IMR-90 (cell line): ENCODE measurements around the gene TEPSIN. TPM values are rescaled to one million over a fixed set of nuclear protein-coding genes. Genes with fewer than 3 reads are reported as not detected.

Source experiments
- ATAC-seq: fragments of 200-7000 bp; cut with Tn5 transposase; 2 replicates; pipeline ENCODE4 v1.9.1; 2020; ENCODE audit warnings: low read depth, mild to moderate bottlenecking, moderate library complexity
- BruUV-seq: library from RNA; stranded (reverse); fragments of 400-500 nt; replicated peaks from 2 replicates; lab custom pipeline; 2021; lab: Mats Ljungman, UMichigan
- CTCF ChIA-PET: fragments of 300-600 bp; formaldehyde crosslinking; extraction: SDS; loops from one replicate; lab custom pipeline; 2021; ENCODE audit warnings: antibody characterized with exemption; lab: Yijun Ruan, JAX
- POLR2A ChIA-PET: fragments of 300-600 bp; sonication (Branson Sonifier 250); formaldehyde crosslinking; loops from one replicate; lab custom pipeline; 2022; ENCODE audit warnings: antibody characterized with exemption; ENCODE audit not compliant: unreplicated experiment; lab: Charles Lee
- DNase-seq: peaks from one replicate; pipeline ENCODE4 v3.0.0; 2013
- H2AFZ ChIP-seq: replicated peaks from 2 replicates; pipeline ENCODE3; 2013; ENCODE audit warnings: low read length, mild to moderate bottlenecking; ENCODE audit not compliant: poor library complexity
- H2AK5ac ChIP-seq: 2 replicates; pipeline ENCODE4 v1.6.1; 2013; ENCODE audit warnings: low read depth, low read length, inconsistent platforms
- H2AK9ac ChIP-seq: replicated peaks from 2 replicates; pipeline ENCODE3; 2013; ENCODE audit warnings: mild to moderate bottlenecking, low read depth, low read length, moderate library complexity; ENCODE audit not compliant: poor library complexity
- H2BK120ac ChIP-seq: 2 replicates; pipeline ENCODE4 v1.6.1; 2013; ENCODE audit warnings: low read depth, low read length, inconsistent platforms
- H2BK15ac ChIP-seq: 3 replicates; pipeline ENCODE4 v1.6.1; 2013; ENCODE audit warnings: low read depth, low read length, inconsistent platforms
- H2BK20ac ChIP-seq: 2 replicates; pipeline ENCODE4 v1.6.1; 2013; ENCODE audit warnings: low read depth, mild to moderate bottlenecking, inconsistent platforms, low read length, moderate library complexity
- H2BK5ac ChIP-seq: 2 replicates; pipeline ENCODE4 v1.6.1; 2013; ENCODE audit warnings: mild to moderate bottlenecking, low read depth, low read length, inconsistent platforms; ENCODE audit not compliant: poor library complexity, severe bottlenecking
- H3K14ac ChIP-seq: replicated peaks from 2 replicates; pipeline ENCODE4 v1.6.1; 2013; ENCODE audit warnings: low read depth, low read length, inconsistent platforms
- H3K18ac ChIP-seq: 2 replicates; pipeline ENCODE4 v1.6.1; 2013; ENCODE audit warnings: low read depth, low read length, control low read depth
- H3K23ac ChIP-seq: 2 replicates; pipeline ENCODE4 v1.6.1; 2013; ENCODE audit warnings: low read depth, low read length, inconsistent platforms
- H3K27ac ChIP-seq: 2 replicates; pipeline ENCODE4 v1.5.1; 2013; ENCODE audit warnings: mild to moderate bottlenecking, control low read depth, low read length; ENCODE audit not compliant: insufficient read depth
- H3K27me3 ChIP-seq: 2 replicates; pipeline ENCODE4 v1.6.1; 2013; ENCODE audit warnings: low read length; ENCODE audit not compliant: control insufficient read depth, insufficient read depth
- H3K36me3 ChIP-seq: 2 replicates; pipeline ENCODE4 v1.6.1; 2013; ENCODE audit warnings: low read length, mixed read lengths; ENCODE audit not compliant: control insufficient read depth, insufficient read depth
- H3K4ac ChIP-seq: 2 replicates; pipeline ENCODE4 v1.6.1; 2013; ENCODE audit warnings: low read depth, low read length, inconsistent platforms
- H3K4me1 ChIP-seq: 2 replicates; pipeline ENCODE4 v1.6.1; 2013; ENCODE audit warnings: low read length, mixed read lengths; ENCODE audit not compliant: control insufficient read depth, insufficient read depth
- H3K4me2 ChIP-seq: 2 replicates; pipeline ENCODE4 v1.6.1; 2013; ENCODE audit warnings: low read depth, mild to moderate bottlenecking, control low read depth, low read length, moderate library complexity
- H3K4me3 ChIP-seq: 2 replicates; pipeline ENCODE4 v1.5.1; 2013; ENCODE audit warnings: low read depth, mild to moderate bottlenecking, control low read depth, low read length, moderate library complexity; ENCODE audit not compliant: insufficient read depth
- H3K56ac ChIP-seq: 2 replicates; pipeline ENCODE4 v1.6.1; 2013; ENCODE audit warnings: low read length, inconsistent platforms; ENCODE audit not compliant: insufficient read depth; ENCODE audit errors: extremely low read depth
- H3K79me1 ChIP-seq, 2 experiments: 2 replicates each; pipeline ENCODE4 v1.6.1; 2013; ENCODE audit warnings: low read length in 2 of 2, inconsistent platforms in 1 of 2, low read depth in 1 of 2
- H3K9ac ChIP-seq: 2 replicates; pipeline ENCODE4 v1.6.1; 2013; ENCODE audit warnings: low read depth, low read length, control low read depth
- H3K9me1 ChIP-seq: 2 replicates; pipeline ENCODE4 v1.6.1; 2013; ENCODE audit warnings: low read length, inconsistent platforms; ENCODE audit not compliant: insufficient read depth
- H3K9me3 ChIP-seq: 2 replicates; pipeline ENCODE4 v1.6.1; 2013; ENCODE audit warnings: low read length; ENCODE audit not compliant: control insufficient read depth, insufficient read depth
- H4K20me1 ChIP-seq: 2 replicates; pipeline ENCODE4 v1.6.1; 2013; ENCODE audit warnings: low read length, inconsistent platforms; ENCODE audit not compliant: insufficient read depth
- H4K5ac ChIP-seq: 2 replicates; pipeline ENCODE4 v1.6.1; 2013; ENCODE audit warnings: mild to moderate bottlenecking, low read depth, low read length, control low read depth
- H4K8ac ChIP-seq, 2 experiments: 2 replicates each; pipeline ENCODE4 v1.6.1; 2013; ENCODE audit warnings: low read depth in 2 of 2, low read length in 2 of 2, control low read depth in 1 of 2, inconsistent platforms in 1 of 2
- H4K91ac ChIP-seq: 2 replicates; pipeline ENCODE4 v1.6.1; 2013; ENCODE audit warnings: low read depth, low read length, inconsistent platforms; ENCODE audit not compliant: insufficient read depth
- BHLHE40 ChIP-seq: fragments of 150-350 bp; IDR thresholded peaks from 2 replicates; pipeline ENCODE4 v1.6.1; 2016; ENCODE audit warnings: mild to moderate bottlenecking, low read depth, low read length
- CEBPB ChIP-seq: IDR thresholded peaks from 2 replicates; pipeline ENCODE4 v1.6.1; 2012; ENCODE audit warnings: low read depth, low read length, improper control_type of control experiment
- CHD1 ChIP-seq: IDR thresholded peaks from 2 replicates; pipeline ENCODE4 v1.6.1; 2012; ENCODE audit warnings: low read depth, low read length, improper control_type of control experiment
- CTCF ChIP-seq: conservative IDR thresholded peaks from 2 replicates; pipeline ENCODE4 v1.5.1; 2012; ENCODE audit warnings: mild to moderate bottlenecking, low read depth, low read length, improper control_type of control experiment
- ELK1 ChIP-seq: fragments of 150-350 bp; IDR thresholded peaks from 2 replicates; pipeline ENCODE4 v1.6.1; 2016; ENCODE audit warnings: low read depth, mild to moderate bottlenecking, low read length, moderate library complexity, borderline replicate concordance
- FOS ChIP-seq: fragments of 150-350 bp; IDR thresholded peaks from 2 replicates; pipeline ENCODE4 v1.6.1; 2016; ENCODE audit warnings: low read depth, low read length
- MAZ ChIP-seq: IDR thresholded peaks from 2 replicates; pipeline ENCODE4 v1.6.1; 2012; ENCODE audit warnings: low read depth, mild to moderate bottlenecking, low read length, improper control_type of control experiment, moderate library complexity, borderline replicate concordance
- MXI1 ChIP-seq: IDR thresholded peaks from 2 replicates; pipeline ENCODE4 v1.6.1; 2012; ENCODE audit warnings: low read depth, mild to moderate bottlenecking, low read length, moderate library complexity, borderline replicate concordance
- NFE2L2 ChIP-seq: fragments of 150-350 bp; IDR thresholded peaks from 2 replicates; pipeline ENCODE4 v1.6.1; 2016; ENCODE audit warnings: low read depth, mild to moderate bottlenecking, low read length
- RCOR1 ChIP-seq: IDR thresholded peaks from 2 replicates; pipeline ENCODE4 v1.6.1; 2012; ENCODE audit warnings: mild to moderate bottlenecking, low read length, improper control_type of control experiment; ENCODE audit not compliant: insufficient replicate concordance
- RFX5 ChIP-seq: IDR thresholded peaks from 2 replicates; pipeline ENCODE4 v1.8.0; 2012; ENCODE audit warnings: low read depth, mild to moderate bottlenecking, low read length, moderate library complexity
- USF2 ChIP-seq: fragments of 150-350 bp; IDR thresholded peaks from 2 replicates; pipeline ENCODE4 v1.6.1; 2017; ENCODE audit warnings: mild to moderate bottlenecking, antibody characterized with exemption, low read length, low read depth
- WGBS, 2 experiments: methylation state at CpG; one replicate each; pipeline versions ENCODE4 v1.1.5 to v1.1.7; 2013; ENCODE audit warnings: missing lambda C conversion rate in 2 of 2; ENCODE audit not compliant: insufficient read length in 1 of 2; ENCODE audit errors: extremely low coverage in 2 of 2; 5-methylcytosine and 5-hydroxymethylcytosine counted together
- dilution Hi-C: fragments of 300-500 bp; cut with HindIII; formaldehyde crosslinking; loops from one replicate; pipeline ENCODE4 v1.14.3; 2018; ENCODE audit warnings: low sequenced_read_pairs; ENCODE audit not compliant: unreplicated experiment
- in situ Hi-C: fragments of 300-500 bp; cut with MboI; formaldehyde crosslinking; loops from 3 replicates; pipeline ENCODE4 v1.14.3; 2019; ENCODE audit warnings: low sequenced_read_pairs, inconsistent platforms, mixed read lengths
- intact Hi-C: fragments of 100-400 bp; cut with micrococcal nuclease; formaldehyde crosslinking; loops from 2 replicates; pipeline ENCODE4 v1.10.0; 2022
- polyA plus RNA-seq, 3 experiments: library from polyadenylated mRNA; depleted of rRNA; stranded (reverse); fragments of >200 nt; gene quantifications; 2 replicates each; pipeline ENCODE4 v1.2.3, GENCODE V29; 2012; ENCODE audit warnings: low replicate concordance in 1 of 3
- total RNA-seq: library from RNA; depleted of rRNA; stranded (reverse); fragments of >200 nt; gene quantifications from 2 replicates; pipeline ENCODE4 v1.2.3, GENCODE V29; 2012

Gene TEPSIN
- total and polyA plus RNA-seq, 2 of the 4 experiments (the other 2 are of a cell fraction), result 3.2 to 28.1 TPM

DNA sequence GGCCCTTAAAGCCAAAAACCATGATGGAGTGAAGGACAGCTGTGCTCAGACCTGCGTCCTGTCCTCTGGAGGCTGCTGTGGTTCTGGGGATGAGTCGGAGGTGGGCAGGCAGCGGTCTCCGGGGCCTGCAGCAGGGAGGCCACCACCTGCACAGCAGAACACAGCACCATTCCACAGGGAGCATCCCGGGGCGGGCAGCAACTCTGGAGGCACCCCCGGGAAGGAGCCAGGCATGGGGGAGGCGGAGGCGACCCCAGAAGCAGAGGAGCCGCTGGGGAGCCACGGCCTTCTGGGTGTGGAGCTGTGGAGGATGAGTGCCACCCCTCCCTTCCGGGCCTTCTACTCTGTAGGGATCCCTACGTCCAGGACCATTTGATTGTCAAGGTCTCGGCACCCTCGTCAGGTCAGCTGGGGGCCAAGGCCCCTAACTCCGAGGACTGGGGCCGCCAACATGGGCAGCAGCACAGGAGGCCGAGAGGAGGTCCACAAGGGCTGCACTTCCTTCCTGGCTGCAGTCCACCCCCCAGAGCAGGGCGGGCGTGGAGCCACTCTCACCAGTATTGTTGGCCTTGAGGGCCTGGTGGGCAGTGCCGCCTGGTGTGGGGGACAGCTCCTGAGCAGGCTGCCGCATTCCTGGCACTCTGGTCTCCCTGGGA is 39.9 kb downstream of the TEPSIN start:
- no peak for TF ChIP-seq CHD1
- TF ChIP-seq USF2, result no peak
- TF ChIP-seq FOS, result no peak
- TF ChIP-seq RCOR1, result no peak
- TF ChIP-seq BHLHE40, result no peak
- TF ChIP-seq CEBPB, result no peak
- no peak for TF ChIP-seq NFE2L2
- no peak for TF ChIP-seq MXI1
- TF ChIP-seq CTCF, result no peak
- TF ChIP-seq RFX5, result no peak
- TF ChIP-seq MAZ, result no peak
- TF ChIP-seq ELK1, result no peak
- no peaks in the 10 kb centered on the region for H3K27me3 ChIP-seq
- no peaks in the 10 kb centered on the region for H3K4me1 ChIP-seq
- no peak overlapping the region for H3K4me3 ChIP-seq
- no peak overlapping the region for H3K56ac ChIP-seq
- H4K5ac ChIP-seq, result no peak overlapping the region
- no peaks in the 10 kb centered on the region for H3K79me1 ChIP-seq
- no peak for DNase-seq
- H3K9me1 ChIP-seq, result no peaks in the 10 kb centered on the region
- ChIA-PET CTCF (interaction anchor here (0.7 kb wide), 1 partner anchor 20 kb away, joined by 3 read pairs; no protein-coding TSS in a partner anchor), POLR2A (no interaction called here)
- peak overlapping the region; percentile 42 for H2AK9ac ChIP-seq
- H3K36me3 ChIP-seq, result peaks cover 8% of the 10 kb centered on the region
- no peak overlapping the region for H2BK120ac ChIP-seq
- H2AFZ ChIP-seq, result no peak overlapping the region
- no peak for ATAC-seq
- no peaks in the 10 kb centered on the region for H3K9me3 ChIP-seq
- H4K8ac ChIP-seq, result no peak overlapping the region
- H4K20me1 ChIP-seq, result no peaks in the 10 kb centered on the region; the same call in 1 of the 2 replicates
- H2BK5ac ChIP-seq, result no peak overlapping the region
- no peak overlapping the region for H3K23ac ChIP-seq
- BruUV-seq, result no TSS peak
- H3K14ac ChIP-seq, result no peak overlapping the region
- WGBS, 2 experiments, result 91% methylated on average over 9 of the region's 22 CpGs; no CpG with 5 or more reads in 1 of the 2 experiments
- no peak overlapping the region for H2BK20ac ChIP-seq
- H3K9ac ChIP-seq, result no peak overlapping the region
- in situ Hi-C loops, result no loop called here
- H3K4ac ChIP-seq, result no peak overlapping the region
- H2AK5ac ChIP-seq, result no peak overlapping the region
- no peak overlapping the region for H3K4me2 ChIP-seq
- H2BK15ac ChIP-seq, result no peak overlapping the region
- intact Hi-C loops, result no loop called here
- H3K18ac ChIP-seq, result no peak overlapping the region
- dilution Hi-C loops, result no loop called here
- H4K91ac ChIP-seq, result no peak overlapping the region
- H3K27ac ChIP-seq, result no peak overlapping the region
